Smooth muscle cell (in vitro differentiated cells): Measurements from ENCODE around the gene IL18BP. TPM values are rescaled to one million over a fixed set of nuclear protein-coding genes. Genes with fewer than 3 reads are reported as not detected.

Source experiments
- DNase-seq: peaks from one replicate; lab custom pipeline; 2025; ENCODE audit not compliant: unreplicated experiment; lab: John Stamatoyannopoulos, UW
- H2AFZ ChIP-seq: fragments of 200-600 bp; sonication (generic); 2 replicates; pipeline ENCODE4 v1.6.0; 2016; ENCODE audit warnings: antibody characterized with exemption, low read depth, mild to moderate bottlenecking
- H3F3A ChIP-seq: fragments of 200-600 bp; sonication (generic); 2 replicates; pipeline ENCODE4 v1.6.0; 2017; ENCODE audit warnings: antibody characterized with exemption, low read depth
- H3K27ac ChIP-seq: fragments of 200-600 bp; sonication (generic); 2 replicates; pipeline ENCODE4 v1.5.1; 2016; ENCODE audit warnings: low read depth, mild to moderate bottlenecking
- H3K27me3 ChIP-seq: fragments of 200-600 bp; sonication (generic); 2 replicates; pipeline ENCODE4 v1.6.1; 2016; ENCODE audit warnings: low read depth, mild to moderate bottlenecking
- H3K36me3 ChIP-seq: fragments of 200-600 bp; sonication (generic); 2 replicates; pipeline ENCODE4 v1.5.1; 2016; ENCODE audit warnings: low read depth
- H3K4me1 ChIP-seq: fragments of 200-600 bp; sonication (generic); 2 replicates; pipeline ENCODE4 v1.5.1; 2016; ENCODE audit warnings: low read depth
- H3K4me2 ChIP-seq: fragments of 200-600 bp; sonication (generic); 2 replicates; pipeline ENCODE4 v1.6.0; 2016; ENCODE audit warnings: mild to moderate bottlenecking
- H3K4me3 ChIP-seq: fragments of 200-600 bp; sonication (generic); 2 replicates; pipeline ENCODE4 v1.5.1; 2016; ENCODE audit warnings: mild to moderate bottlenecking
- H3K79me2 ChIP-seq: fragments of 200-600 bp; sonication (generic); 2 replicates; pipeline ENCODE4 v1.6.0; 2016; ENCODE audit warnings: low read depth, mild to moderate bottlenecking
- H3K9ac ChIP-seq: fragments of 200-600 bp; sonication (generic); 2 replicates; pipeline ENCODE4 v1.6.0; 2016; ENCODE audit warnings: low read depth
- H3K9me3 ChIP-seq: fragments of 200-600 bp; sonication (generic); replicated peaks from 2 replicates; pipeline ENCODE4 v1.5.1; 2016; ENCODE audit warnings: low read depth
- H4K20me1 ChIP-seq: fragments of 200-600 bp; sonication (generic); 2 replicates; pipeline ENCODE4 v1.6.0; 2016; ENCODE audit warnings: low read depth
- WGBS: methylation state at CpG from one replicate; pipeline ENCODE4 v1.1.7; 2016; ENCODE audit warnings: low lambda C conversion rate; 5-methylcytosine and 5-hydroxymethylcytosine counted together
- polyA plus RNA-seq: library from polyadenylated mRNA; unstranded; fragments of >200 nt; fragmentation: Nextera tagmentation; extraction: Ambion mirVana; gene quantifications from 2 replicates; pipeline ENCODE4 v1.2.1, GENCODE V29; 2016
- total RNA-seq: library from RNA; depleted of rRNA; stranded (reverse); fragments of >200 nt; gene quantifications from 2 replicates; pipeline ENCODE4 v1.2.3, GENCODE V29; 2014
- TF ChIP-seq, protein P1 (sequence below): fragments of 200-600 bp; sonication (generic); IDR thresholded peaks from 2 replicates; pipeline ENCODE4 v1.5.1; 2017; ENCODE audit warnings: borderline replicate concordance, mild to moderate bottlenecking, antibody characterized with exemption; ENCODE audit not compliant: insufficient read depth, poor library complexity, severe bottlenecking

The IL18BP gene
- total and polyA plus RNA-seq, 2 experiments from 2014 or later = 0.55 to 4.5 TPM

DNA sequence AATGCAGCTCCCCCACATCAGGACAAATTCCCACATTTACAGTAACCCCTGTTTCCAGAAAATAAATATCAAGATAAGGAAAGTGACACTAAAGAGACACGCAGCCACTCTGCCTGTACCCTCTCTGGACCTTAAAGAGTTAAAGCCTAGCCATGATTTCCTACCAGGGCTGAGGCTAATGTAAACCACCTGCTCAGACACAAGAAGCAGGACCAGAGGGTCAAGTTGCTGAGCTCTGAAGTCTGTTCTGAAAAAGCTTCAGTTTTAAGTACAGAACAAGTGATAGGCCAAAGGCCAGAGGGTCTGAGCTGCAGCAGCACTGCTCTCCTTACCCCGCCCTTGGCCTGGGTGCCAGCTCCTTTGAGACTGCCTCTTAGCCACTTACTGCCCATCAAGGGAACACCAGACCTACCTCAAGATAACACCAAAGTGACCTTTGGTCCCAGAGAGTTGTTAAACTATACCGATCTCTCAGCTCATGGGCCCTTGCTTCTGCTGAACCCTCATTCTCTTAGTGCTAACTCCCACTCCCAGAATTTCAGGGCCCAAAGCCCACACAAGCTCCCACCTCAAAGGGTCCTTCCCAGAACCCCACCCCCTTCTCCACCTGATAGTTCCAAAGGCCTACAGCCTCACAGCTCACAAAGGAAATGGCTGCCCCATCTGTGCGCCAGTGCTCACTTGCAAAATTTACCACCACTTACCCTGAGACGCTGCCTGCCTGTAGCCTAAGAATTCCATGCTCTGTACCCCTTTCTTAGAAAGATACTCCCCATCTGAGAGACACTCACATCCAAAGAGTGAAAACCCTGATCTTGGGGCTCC lies 40.5 kb downstream of the IL18BP start:
- WGBS = 59% methylated on average over 5 of the region's 5 CpGs
- Histone ChIP-seq H3K27ac (peak overlapping the region; percentile 98), H4K20me1 (peaks cover 44% of the 10 kb centered on the region), H2AFZ (no peak overlapping the region), H3K4me2 (peak overlapping the region; percentile 91), H3K27me3 (no peaks in the 10 kb centered on the region), H3K36me3 (no peaks in the 10 kb centered on the region), H3K4me3 (peak overlapping the region; percentile 70), H3K9ac (peak overlapping the region; percentile 97), H3K9me3 (no peaks in the 10 kb centered on the region), H3F3A (peaks cover 18% of the 10 kb centered on the region), H3K4me1 (peaks cover 41% of the 10 kb centered on the region), H3K79me2 (peaks cover 79% of the 10 kb centered on the region)
- no peak for DNase-seq
- TF ChIP-seq, protein P1, sequence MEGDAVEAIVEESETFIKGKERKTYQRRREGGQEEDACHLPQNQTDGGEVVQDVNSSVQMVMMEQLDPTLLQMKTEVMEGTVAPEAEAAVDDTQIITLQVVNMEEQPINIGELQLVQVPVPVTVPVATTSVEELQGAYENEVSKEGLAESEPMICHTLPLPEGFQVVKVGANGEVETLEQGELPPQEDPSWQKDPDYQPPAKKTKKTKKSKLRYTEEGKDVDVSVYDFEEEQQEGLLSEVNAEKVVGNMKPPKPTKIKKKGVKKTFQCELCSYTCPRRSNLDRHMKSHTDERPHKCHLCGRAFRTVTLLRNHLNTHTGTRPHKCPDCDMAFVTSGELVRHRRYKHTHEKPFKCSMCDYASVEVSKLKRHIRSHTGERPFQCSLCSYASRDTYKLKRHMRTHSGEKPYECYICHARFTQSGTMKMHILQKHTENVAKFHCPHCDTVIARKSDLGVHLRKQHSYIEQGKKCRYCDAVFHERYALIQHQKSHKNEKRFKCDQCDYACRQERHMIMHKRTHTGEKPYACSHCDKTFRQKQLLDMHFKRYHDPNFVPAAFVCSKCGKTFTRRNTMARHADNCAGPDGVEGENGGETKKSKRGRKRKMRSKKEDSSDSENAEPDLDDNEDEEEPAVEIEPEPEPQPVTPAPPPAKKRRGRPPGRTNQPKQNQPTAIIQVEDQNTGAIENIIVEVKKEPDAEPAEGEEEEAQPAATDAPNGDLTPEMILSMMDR = no peak

DNA sequence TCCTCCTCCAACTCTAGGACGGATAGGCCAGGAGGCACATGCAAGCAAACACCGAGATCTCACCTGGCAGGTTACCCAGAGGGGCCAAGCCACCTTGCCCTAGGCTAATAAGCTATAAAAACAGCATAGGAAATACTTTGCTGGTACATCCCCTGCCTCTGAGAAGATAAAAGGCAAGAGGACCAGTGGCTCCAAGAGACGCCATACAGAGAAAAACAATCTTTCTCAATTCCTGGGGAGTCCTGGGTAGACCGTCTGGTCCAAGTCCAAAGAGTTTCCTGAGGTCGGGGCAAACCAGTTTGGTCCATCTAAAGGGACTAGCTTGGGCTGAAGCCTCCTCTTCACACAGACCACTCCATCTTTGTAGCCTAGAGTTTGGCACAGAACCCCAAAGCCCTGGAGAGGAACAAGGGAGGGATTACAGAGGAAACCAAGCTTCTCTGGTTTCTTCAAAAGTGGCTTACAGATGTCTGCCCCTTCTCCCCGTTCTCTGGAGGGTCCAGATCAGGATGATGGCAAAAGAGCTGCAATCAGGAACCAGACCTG lies 41.2 kb downstream of the IL18BP start:
- Histone ChIP-seq H3K9me3 (no peaks in the 10 kb centered on the region), H3K4me3 (peak overlapping the region; percentile 70), H2AFZ (no peak overlapping the region), H3K36me3 (no peaks in the 10 kb centered on the region), H3K4me2 (peak overlapping the region; percentile 91), H3K79me2 (peaks cover 77% of the 10 kb centered on the region), H3K27ac (peak overlapping the region; percentile 98), H3K9ac (peak overlapping the region; percentile 97), H3F3A (peaks cover 18% of the 10 kb centered on the region), H3K27me3 (no peaks in the 10 kb centered on the region), H4K20me1 (peaks cover 41% of the 10 kb centered on the region), H3K4me1 (peaks cover 41% of the 10 kb centered on the region)
- 55% methylated on average over 6 of the region's 6 CpGs for WGBS
- TF ChIP-seq, protein P1 = no peak
- no peak for DNase-seq

DNA sequence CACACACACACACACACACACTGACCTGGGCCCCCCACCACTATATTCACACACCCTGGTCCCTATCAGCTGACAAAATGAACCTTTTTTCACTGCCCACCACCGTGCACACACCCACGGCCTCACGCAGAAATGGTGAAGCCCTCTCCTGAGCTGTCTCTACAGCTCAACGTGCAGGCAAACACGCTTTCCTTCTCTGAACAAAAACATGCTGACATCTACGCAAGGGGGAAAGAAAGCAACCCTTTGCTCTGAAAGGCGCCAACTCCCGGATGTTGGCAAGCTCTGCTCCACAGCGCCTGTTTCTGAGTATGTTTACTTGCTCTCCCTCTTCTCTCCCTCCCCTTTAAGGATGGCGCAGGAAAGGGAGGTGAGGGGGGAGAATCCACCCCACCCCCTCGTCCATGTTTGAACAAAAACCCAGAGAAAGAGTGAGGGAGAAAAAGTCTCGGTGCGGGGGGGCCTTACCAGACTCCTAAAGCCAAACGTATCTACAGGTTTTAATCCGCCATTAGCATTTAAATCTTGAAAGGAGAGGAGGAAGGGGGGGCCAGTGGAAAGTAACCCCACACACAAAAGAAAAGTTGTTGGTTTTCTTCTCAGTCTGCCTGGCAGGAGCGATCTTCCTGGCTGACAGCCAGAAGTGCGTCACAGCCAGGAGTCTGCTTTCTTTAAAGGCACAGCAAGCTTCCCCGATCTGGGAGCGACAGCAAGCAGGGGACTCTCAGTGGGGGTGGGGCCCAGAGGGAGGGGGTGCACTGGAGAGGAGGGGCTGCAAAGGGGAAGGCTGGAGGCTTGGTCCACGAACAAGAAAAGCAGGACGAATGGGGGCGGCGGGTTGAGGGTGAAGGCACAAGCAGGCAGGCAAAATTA lies 42.0 kb downstream of the IL18BP start:
- Histone ChIP-seq H3K4me3 (peak overlapping the region; percentile 70), H2AFZ (peak overlapping the region; percentile 74), H3K79me2 (peaks cover 75% of the 10 kb centered on the region), H4K20me1 (peaks cover 35% of the 10 kb centered on the region), H3K4me2 (peak overlapping the region; percentile 91), H3K27me3 (no peaks in the 10 kb centered on the region), H3K9ac (peak overlapping the region; percentile 97), H3K27ac (peak overlapping the region; percentile 98), H3K9me3 (no peaks in the 10 kb centered on the region), H3K4me1 (peaks cover 41% of the 10 kb centered on the region), H3F3A (peaks cover 18% of the 10 kb centered on the region), H3K36me3 (no peaks in the 10 kb centered on the region)
- under 1% methylated on average over 23 of the region's 23 CpGs for WGBS
- DNase-seq = peak; percentile 82
- TF ChIP-seq, protein P1 = no peak
